Right lobe of liver (tissue), 6 donors: ENCODE data around the gene SYNGR3. TPM values are rescaled to one million over a fixed set of nuclear protein-coding genes. Genes with fewer than 3 reads are reported as not detected.

Source experiments
- ATAC-seq, 4 donors: fragments of 200-7000 bp; cut with Tn5 transposase; one replicate each; pipeline ENCODE4 v1.9.1; 2020; ENCODE audit warnings: mild to moderate bottlenecking in 4 of 4, moderate library complexity in 4 of 4
- DNase-seq, 3 donors: peaks; one replicate each; pipeline ENCODE4 v3.0.0-alpha.2; 2020
- H3K27ac ChIP-seq, 3 donors: fragments of 200-600 bp; one replicate each; pipeline ENCODE4 v1.8.0; 2022
- H3K27me3 ChIP-seq, 2 donors: fragments of 200-600 bp; one replicate each; pipeline ENCODE4 v1.8.0; 2022
- H3K36me3 ChIP-seq, 4 donors: fragments of 200-600 bp; sonication (generic) in 1 of 4; one replicate each; pipeline versions ENCODE4 v1.5.1 to v1.8.0; 2017 to 2022; ENCODE audit warnings: control low read depth in 1 of 4
- H3K4me1 ChIP-seq, 4 donors: fragments of 200-600 bp; sonication (generic) in 1 of 4; one replicate each; pipeline versions ENCODE4 v1.5.1 to v1.8.0; 2017 to 2022; ENCODE audit warnings: control low read depth in 1 of 4
- H3K4me3 ChIP-seq, 3 donors: fragments of 200-600 bp; one replicate each; pipeline ENCODE4 v1.8.0; 2022
- H3K9me3 ChIP-seq, 4 donors: fragments of 200-600 bp; sonication (generic) in 1 of 4; one replicate each; pipeline versions ENCODE4 v1.5.1 to v1.8.0; 2017 to 2022; ENCODE audit warnings: control low read depth in 1 of 4
- CTCF ChIP-seq, 4 donors: fragments of 200-600 bp in 3 of 4; fragments of 450-650 bp in 1 of 4; IDR thresholded peaks; one replicate each; pipeline versions ENCODE4 v1.5.1 to v1.8.0; 2016 to 2022; ENCODE audit warnings: antibody characterized with exemption in 4 of 4, mild to moderate bottlenecking in 2 of 4
- POLR2A ChIP-seq: fragments of 450-650 bp; IDR thresholded peaks from one replicate; pipeline ENCODE4 v1.6.1; 2017; ENCODE audit warnings: antibody characterized with exemption, mild to moderate bottlenecking
- WGBS: methylation state at CpG from one replicate; pipeline ENCODE4 v1.1.6; 2018; ENCODE audit warnings: low coverage, low lambda C conversion rate; ENCODE audit not compliant: insufficient coverage; ENCODE audit errors: missing lambda C conversion rate; 5-methylcytosine and 5-hydroxymethylcytosine counted together
- intact Hi-C, 2 donors: fragments of 100-400 bp; cut with DNase I; formaldehyde crosslinking; loops; one replicate each; pipeline versions ENCODE4 v1.11.2 to v1.14.1; 2022
- total RNA-seq, 6 experiments: library from RNA; depleted of rRNA in 2 of 6; stranded (reverse); fragments of >200 nt in 2 of 6; fragmentation: NEBNext Ultra II Directional in 3 of 6; extraction: Animal tissue kit (Norgen Biotek cat#: 25700) in 3 of 6; gene quantifications; one replicate each; pipeline versions ENCODE4 v1.1.0 to v1.2.4, GENCODE V29; 2016 to 2023
- donor health status: DM: no; HTN: yes; CAD: no.
- donor health status: DM: no; HTN: no; CAD: no.
- donor health status: DM: no; HTN: no; CAD: no.
- donor health status: DM: no; HTN: yes; CAD: no.
- donor health status: DM: no; HTN: yes; CAD: no.

SYNGR3 gene
- total RNA-seq, 6 experiments from 2014 or later, result 0.22 TPM; not detected in 5

GRCh38 chr16:1974157-1975070 is 15.4 kb upstream of the SYNGR3 start:
- peak in 2 of 3 donors; percentile 23 to 56 for DNase-seq
- Histone ChIP-seq H3K4me1 (peaks cover 0 to 17% (median 5%) of the 10 kb centered on the region in 4 donors), H3K4me3 (no peak overlapping the region), H3K36me3 (peaks cover 0 to 33% (median 10%) of the 10 kb centered on the region in 4 donors), H3K27ac (no peak overlapping the region), H3K27me3 (no peaks in the 10 kb centered on the region), H3K9me3 (no peaks in the 10 kb centered on the region)
- intact Hi-C loops, result no loop called here
- ATAC-seq, result no peak
- TF ChIP-seq CTCF (IDR thresholded peaks at IDR 0.05) (no peak), POLR2A (no peak)
- WGBS, result 80% methylated on average over 5 of the region's 42 CpGs

- H3K27me3 ChIP-seq, result no peaks in the 10 kb centered on the region
- 89% methylated on average over 12 of the region's 33 CpGs for WGBS
Measured at GRCh38 chr16:1975432-1976215, 14.1 kb upstream of the SYNGR3 start.

GRCh38 chr16:1976216-1976520 is 13.6 kb upstream of the SYNGR3 start:
- Histone ChIP-seq H3K27me3 (no peaks in the 10 kb centered on the region), H3K4me1 (peaks cover 0 to 12% (median 5%) of the 10 kb centered on the region in 4 donors)

More at GRCh38 chr16:1975432-1976215, 14.1 kb upstream of the SYNGR3 start:
- DNase-seq (peak in 2 of 3 donors; percentile 21 to 46), ATAC-seq (no peak)
- Histone ChIP-seq H3K4me3 (no peak overlapping the region), H3K27ac (no peak overlapping the region), H3K9me3 (no peaks in the 10 kb centered on the region), H3K4me1 (peaks cover 0 to 17% (median 5%) of the 10 kb centered on the region in 4 donors), H3K36me3 (peaks cover 0 to 33% (median 10%) of the 10 kb centered on the region in 4 donors)
- TF ChIP-seq CTCF (IDR thresholded peaks at IDR 0.05) (no peak), POLR2A (no peak)
- intact Hi-C loops, result no loop called here

More at GRCh38 chr16:1976216-1976520, 13.6 kb upstream of the SYNGR3 start:
- no CpG with 5 or more reads among the region's 8 CpGs for WGBS
- DNase-seq, result no peak
- H3K36me3 ChIP-seq, result peaks cover 0 to 33% (median 10%) of the 10 kb centered on the region in 4 donors
- no peak for ATAC-seq
- H3K27ac ChIP-seq, result no peak overlapping the region
- no peaks in the 10 kb centered on the region for H3K9me3 ChIP-seq
- TF ChIP-seq CTCF (IDR thresholded peaks at IDR 0.05) (no peak), POLR2A (no peak)
- intact Hi-C loops, result no loop called here
- H3K4me3 ChIP-seq, result no peak overlapping the region
